Stomach (tissue), 4 donors: Measurements from ENCODE around the gene ATP5F1E.

Experiments used
- CTCF ChIP-seq, 7 experiments: fragments of 450-650 bp in 4 of 7; fragments of 200-600 bp in 3 of 7; sonication (generic) in 3 of 7; IDR thresholded peaks; one replicate each; pipeline ENCODE4 v1.5.1; 2016 to 2019; ENCODE audit warnings: antibody characterized with exemption in 7 of 7, control low read depth in 2 of 7, mild to moderate bottlenecking in 1 of 7
- EP300 ChIP-seq: sonication (generic); formaldehyde crosslinking; IDR thresholded peaks from one replicate; pipeline ENCODE4 v1.6.1; 2017; ENCODE audit warnings: antibody characterized with exemption
- POLR2A ChIP-seq, 4 donors: fragments of 450-650 bp; IDR thresholded peaks; one replicate each; pipeline ENCODE4 v1.6.1; 2016; ENCODE audit warnings: antibody characterized with exemption in 4 of 4, control low read depth in 2 of 4, mild to moderate bottlenecking in 1 of 4, moderate library complexity in 1 of 4

GRCh38 chr20:59037386-59037785, 5.3 kb upstream of the ATP5F1E start:
- TF ChIP-seq EP300 (no peak), CTCF (IDR thresholded peaks at IDR 0.05) (no peak), POLR2A (IDR thresholded peaks at IDR 0.05) (no peak)
